GM21786 (cell line): ENCODE measurements around the gene GBX1.

Source experiments
- ATAC-seq: cut with Tn5 transposase; IDR thresholded peaks from one replicate; pipeline ENCODE4 v1.9.1; 2021; ENCODE audit not compliant: unreplicated experiment

Gene GBX1

GRCh38 chr7:151129117-151129959 is 38.2 kb downstream of the GBX1 start:
- ATAC-seq, result no peak

- ATAC-seq, result no peak
These were observed 38.8 kb downstream of the GBX1 start for GRCh38 chr7:151128716-151129115.

GRCh38 chr7:151128144-151128543 is 39.4 kb downstream of the GBX1 start:
- ATAC-seq, result no peak

GRCh38 chr7:151126491-151127137 is 40.9 kb downstream of the GBX1 start:
- no peak for ATAC-seq

GRCh38 chr7:151125846-151126481 is 41.5 kb downstream of the GBX1 start:
- no peak for ATAC-seq

GRCh38 chr7:151125470-151125845 is 42.0 kb downstream of the GBX1 start:
- ATAC-seq, result no peak

- no peak for ATAC-seq
These were observed 42.5 kb downstream of the GBX1 start for GRCh38 chr7:151124899-151125399.

- ATAC-seq, result no peak
These were observed 43.0 kb downstream of the GBX1 start for GRCh38 chr7:151124481-151124880.

GRCh38 chr7:151123822-151124464 is 43.6 kb downstream of the GBX1 start:
- ATAC-seq, result peak; percentile 92

GRCh38 chr7:151123158-151123821 is 44.2 kb downstream of the GBX1 start:
- no peak for ATAC-seq

GRCh38 chr7:151122796-151123157 is 44.7 kb downstream of the GBX1 start:
- no peak for ATAC-seq

GRCh38 chr7:151122276-151122675 is 45.2 kb downstream of the GBX1 start:
- ATAC-seq, result no peak

GRCh38 chr7:151121380-151122170 is 45.9 kb downstream of the GBX1 start:
- no peak for ATAC-seq

GRCh38 chr7:151120896-151121295 is 46.6 kb downstream of the GBX1 start:
- no peak for ATAC-seq

GRCh38 chr7:151119902-151120301 is 47.6 kb downstream of the GBX1 start:
- ATAC-seq, result no peak

GRCh38 chr7:151119055-151119415 is 48.5 kb downstream of the GBX1 start:
- ATAC-seq, result no peak

- no peak for ATAC-seq
These were observed 49.1 kb downstream of the GBX1 start for GRCh38 chr7:151118108-151119054.

- ATAC-seq, result no peak
These were observed 49.9 kb downstream of the GBX1 start for GRCh38 chr7:151117565-151117964.
